Thyroid gland (tissue), 4 donors: ENCODE measurements around the gene FKBP10.

Source experiments
- CTCF ChIP-seq, 6 experiments: fragments of 200-600 bp in 3 of 6; fragments of 450-650 bp in 3 of 6; sonication (generic) in 3 of 6; IDR thresholded peaks; one replicate each; pipeline ENCODE4 v1.5.1; 2016 to 2019; ENCODE audit warnings: antibody characterized with exemption in 6 of 6, mild to moderate bottlenecking in 2 of 6, inconsistent platforms in 1 of 6, moderate library complexity in 1 of 6
- POLR2A ChIP-seq, 2 donors: fragments of 450-650 bp; IDR thresholded peaks; one replicate each; pipeline ENCODE4 v1.6.1; 2017; ENCODE audit warnings: antibody characterized with exemption in 2 of 2, mild to moderate bottlenecking in 2 of 2, moderate library complexity in 1 of 2

DNA sequence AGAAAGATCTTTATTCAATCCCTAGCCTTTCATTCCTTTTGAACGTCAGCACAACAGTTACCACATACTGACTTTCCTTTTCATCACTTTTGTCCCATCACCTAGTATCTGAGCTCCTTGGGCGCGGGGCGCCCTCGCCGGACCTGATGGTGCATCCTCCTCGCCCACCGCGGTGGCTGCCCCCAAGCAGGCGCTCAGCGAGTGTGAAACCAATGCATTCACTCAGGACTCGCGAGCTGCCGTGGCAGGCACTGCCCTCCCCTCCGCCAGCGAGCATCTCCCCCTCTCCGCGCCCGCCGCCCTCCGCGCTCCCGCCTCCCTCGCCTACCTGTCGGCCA, 51.7 kb downstream of the FKBP10 start:
- no peak for TF ChIP-seq POLR2A (IDR thresholded peaks at IDR 0.05)
- TF ChIP-seq CTCF (IDR thresholded peaks at IDR 0.05) = no peak
